Suprapubic skin (tissue), 4 donors: ENCODE data around the gene TMTC2. TPM values are rescaled to one million over a fixed set of nuclear protein-coding genes. Genes with fewer than 3 reads are reported as not detected.
"Not testable (repeated sequence)": the region's sequence is repeated elsewhere in the genome, so short reads cannot be mapped to it uniquely, and the experiment has no call there.

Source experiments
- DNase-seq, 2 donors: peaks; one replicate each; pipeline ENCODE4 v3.0.0-alpha.2; 2019; ENCODE audit warnings: low spot score in 2 of 2
- H3K27ac ChIP-seq: fragments of 200-600 bp; sonication (generic); one replicate; pipeline ENCODE4 v1.5.1; 2019
- H3K27me3 ChIP-seq: fragments of 200-600 bp; sonication (generic); one replicate; pipeline ENCODE4 v1.5.1; 2019
- H3K36me3 ChIP-seq: fragments of 200-600 bp; sonication (generic); one replicate; pipeline ENCODE4 v1.5.1; 2019
- H3K4me1 ChIP-seq: fragments of 200-600 bp; sonication (generic); one replicate; pipeline ENCODE4 v1.5.1; 2019
- H3K4me3 ChIP-seq: fragments of 200-600 bp; sonication (generic); one replicate; pipeline ENCODE4 v1.5.1; 2019; ENCODE audit warnings: mild to moderate bottlenecking
- H3K9me3 ChIP-seq: fragments of 200-600 bp; sonication (generic); one replicate; pipeline ENCODE4 v1.5.1; 2019
- CTCF ChIP-seq, 2 donors: fragments of 200-600 bp in 1 of 2; fragments of 450-650 bp in 1 of 2; sonication (generic) in 1 of 2; IDR thresholded peaks; one replicate each; pipeline ENCODE4 v1.5.1; 2016 to 2019; ENCODE audit warnings: antibody characterized with exemption in 2 of 2, mild to moderate bottlenecking in 1 of 2, moderate library complexity in 1 of 2
- EP300 ChIP-seq: sonication (generic); formaldehyde crosslinking; IDR thresholded peaks from one replicate; pipeline ENCODE4 v1.6.1; 2017; ENCODE audit warnings: antibody characterized with exemption
- POLR2A ChIP-seq, 2 donors: fragments of 450-650 bp; IDR thresholded peaks; one replicate each; pipeline ENCODE4 v1.6.1; 2017; ENCODE audit warnings: antibody characterized with exemption in 2 of 2, mild to moderate bottlenecking in 2 of 2, moderate library complexity in 2 of 2
- POLR2AphosphoS5 ChIP-seq, 3 donors: sonication (generic); formaldehyde crosslinking; IDR thresholded peaks; one replicate each; pipeline ENCODE4 v1.6.1; 2017; ENCODE audit warnings: antibody characterized with exemption in 3 of 3
- WGBS: methylation state at CpG from one replicate; pipeline ENCODE4 v1.1.5; 2018; 5-methylcytosine and 5-hydroxymethylcytosine counted together
- total RNA-seq, 4 donors: library from RNA; depleted of rRNA; stranded (reverse); fragments of >200 nt; gene quantifications; one replicate each; pipeline ENCODE4 v1.1.0, GENCODE V29; 2016

The TMTC2 gene
- total RNA-seq, 4 donors from 2014 or later = 16.7 to 21.1 (median 18.9) TPM

- Histone ChIP-seq H3K4me1 (peaks cover 5% of the 10 kb centered on the region), H3K9me3 (no peaks in the 10 kb centered on the region), H3K36me3 (no peaks in the 10 kb centered on the region), H3K27me3 (no peaks in the 10 kb centered on the region), H3K4me3 (no peak overlapping the region), H3K27ac (no peak overlapping the region)
- WGBS = 84% methylated on average over 3 of the region's 3 CpGs
- DNase-seq = no peak
- TF ChIP-seq POLR2A (IDR thresholded peaks at IDR 0.05) (no peak), EP300 (no peak), CTCF (IDR thresholded peaks at IDR 0.05) (no peak), POLR2AphosphoS5 (IDR thresholded peaks at IDR 0.05) (no peak)
Measured at GRCh38 chr12:82760423-82760822, 73.7 kb downstream of the TMTC2 start.

GRCh38 chr12:82765206-82765605 lies 78.5 kb downstream of the TMTC2 start:
- not testable (repeated sequence) for H3K4me1 ChIP-seq, H3K36me3 ChIP-seq, H3K27ac ChIP-seq, H3K27me3 ChIP-seq, H3K4me3 ChIP-seq, H3K9me3 ChIP-seq, DNase-seq
- 95% methylated on average over 7 of the region's 7 CpGs for WGBS

- Histone ChIP-seq H3K4me1 (no peaks in the 10 kb centered on the region), H3K27ac (no peak overlapping the region), H3K9me3 (no peaks in the 10 kb centered on the region), H3K27me3 (no peaks in the 10 kb centered on the region), H3K36me3 (no peaks in the 10 kb centered on the region), H3K4me3 (no peak overlapping the region)
- TF ChIP-seq CTCF (IDR thresholded peaks at IDR 0.05) (no peak), POLR2A (IDR thresholded peaks at IDR 0.05) (no peak), POLR2AphosphoS5 (IDR thresholded peaks at IDR 0.05) (no peak), EP300 (no peak)
- DNase-seq = no peak
- 91% methylated on average over 5 of the region's 5 CpGs for WGBS
Measured at GRCh38 chr12:82765971-82766705, 79.4 kb downstream of the TMTC2 start.

GRCh38 chr12:82774666-82775065 lies 88.0 kb downstream of the TMTC2 start:
- TF ChIP-seq POLR2AphosphoS5 (IDR thresholded peaks at IDR 0.05) (no peak), EP300 (no peak), CTCF (IDR thresholded peaks at IDR 0.05) (no peak), POLR2A (IDR thresholded peaks at IDR 0.05) (no peak)
- DNase-seq = no peak
- WGBS = 84% methylated on average over 5 of the region's 5 CpGs
- H3K4me1 ChIP-seq = no peaks in the 10 kb centered on the region
- H3K9me3 ChIP-seq = no peaks in the 10 kb centered on the region
- H3K27ac ChIP-seq = no peak overlapping the region
- H3K27me3 ChIP-seq = no peaks in the 10 kb centered on the region
- H3K4me3 ChIP-seq = no peak overlapping the region
- no peaks in the 10 kb centered on the region for H3K36me3 ChIP-seq

GRCh38 chr12:82780517-82780916 lies 93.8 kb downstream of the TMTC2 start:
- no peaks in the 10 kb centered on the region for H3K27me3 ChIP-seq

More at GRCh38 chr12:82780517-82780916, 93.8 kb downstream of the TMTC2 start:
- TF ChIP-seq CTCF (IDR thresholded peaks at IDR 0.05) (no peak), POLR2AphosphoS5 (IDR thresholded peaks at IDR 0.05) (no peak), POLR2A (IDR thresholded peaks at IDR 0.05) (no peak), EP300 (no peak)
- no peaks in the 10 kb centered on the region for H3K9me3 ChIP-seq
- no peaks in the 10 kb centered on the region for H3K4me1 ChIP-seq
- no peak for DNase-seq
- no peak overlapping the region for H3K4me3 ChIP-seq
- 80% methylated on average over 4 of the region's 4 CpGs for WGBS
- no peaks in the 10 kb centered on the region for H3K36me3 ChIP-seq
- H3K27ac ChIP-seq = no peak overlapping the region
